HCT116 (cell line): ENCODE measurements around the gene ICAM1. TPM values are rescaled to one million over a fixed set of nuclear protein-coding genes. Genes with fewer than 3 reads are reported as not detected.

Source experiments
- ATAC-seq: fragments of 200-7000 bp; cut with Tn5 transposase; 2 replicates; pipeline ENCODE4 v1.9.1; 2020; ENCODE audit warnings: mild to moderate bottlenecking, moderate library complexity
- BruUV-seq: library from RNA; stranded (reverse); fragments of 400-500 nt; replicated peaks from 2 replicates; lab custom pipeline; 2021; lab: Mats Ljungman, UMichigan
- CTCF ChIA-PET: fragments of 300-600 bp; sonication (Branson Sonifier 250); formaldehyde crosslinking; loops from one replicate; lab custom pipeline; 2021; ENCODE audit warnings: antibody characterized with exemption; lab: Charles Lee
- POLR2A ChIA-PET: fragments of 300-600, 350-600 bp; sonication (Branson Sonifier 250); formaldehyde crosslinking; loops from one replicate; lab custom pipeline; 2021; ENCODE audit warnings: antibody characterized with exemption; lab: Charles Lee
- RAD21 ChIA-PET, 2 experiments: fragments of 300-600 bp; sonication (Branson Sonifier 250); formaldehyde crosslinking; loops; one replicate each; lab custom pipeline; 2023; ENCODE audit warnings: low total read pairs in 2 of 2; ENCODE audit not compliant: uncharacterized antibody in 2 of 2, unreplicated experiment in 2 of 2, low non-redundant PET in 1 of 2; lab: Charles Lee
- DNase-seq: peaks from one replicate; pipeline ENCODE4 v3.0.0-alpha.2; 2010; ENCODE audit warnings: low read depth, low spot score
- H2AFZ ChIP-seq: fragments of 200-600 bp; shearing (Covaris generic), sonication (generic); 2 replicates; pipeline ENCODE4 v1.6.1; 2017; ENCODE audit warnings: low read depth, mixed run types, mixed read lengths, antibody characterized with exemption, low read length; ENCODE audit not compliant: poor library complexity, severe bottlenecking
- H3K27ac ChIP-seq: 2 replicates; pipeline ENCODE4 v1.5.1; 2012; ENCODE audit warnings: low read depth, low read length
- H3K27me3 ChIP-seq: fragments of 200-600 bp; sonication (generic); 2 replicates; pipeline ENCODE4 v1.6.1; 2016; ENCODE audit warnings: mixed run types, low read length, mixed read lengths; ENCODE audit not compliant: insufficient read depth
- H3K36me3 ChIP-seq, 2 experiments: fragments of 200-500 bp in 1 of 2; fragments of 200-600 bp in 1 of 2; sonication (Bioruptor generic) in 1 of 2; sonication (generic) in 1 of 2; 2 replicates each; pipeline versions ENCODE4 v1.5.1 to v1.6.1; 2014 to 2016; ENCODE audit warnings: low read length in 2 of 2, inconsistent platforms in 1 of 2, mixed read lengths in 1 of 2, mixed run types in 1 of 2; ENCODE audit not compliant: insufficient read depth in 2 of 2, control insufficient read depth in 1 of 2
- H3K4me1 ChIP-seq, 2 experiments: fragments of 200-600 bp in 1 of 2; sonication (generic) in 1 of 2; 2 replicates each; pipeline versions ENCODE4 v1.5.1 to v1.6.1; 2012 to 2017; ENCODE audit warnings: low read length in 2 of 2, inconsistent platforms in 1 of 2, mild to moderate bottlenecking in 1 of 2, mixed read lengths in 1 of 2, mixed run types in 1 of 2, moderate library complexity in 1 of 2; ENCODE audit not compliant: insufficient read depth in 2 of 2, control insufficient read depth in 1 of 2
- H3K4me2 ChIP-seq: fragments of 200-600 bp; sonication (generic); 2 replicates; pipeline ENCODE4 v1.6.1; 2017; ENCODE audit warnings: mixed run types, low read length, mixed read lengths
- H3K4me3 ChIP-seq, 2 experiments: fragments of 200-600 bp in 1 of 2; sonication (generic) in 1 of 2; replicated peaks in 1 of 2; 2 replicates each; pipeline ENCODE4 v1.5.1; 2011 to 2016; ENCODE audit warnings: low read length in 2 of 2, control low read depth in 1 of 2, low read depth in 1 of 2, mild to moderate bottlenecking in 1 of 2, mixed read lengths in 1 of 2, mixed run types in 1 of 2
- H3K79me2 ChIP-seq: fragments of 200-600 bp; sonication (generic); 2 replicates; pipeline ENCODE4 v1.6.1; 2017; ENCODE audit warnings: mild to moderate bottlenecking, mixed run types, low read length, moderate library complexity, mixed read lengths; ENCODE audit not compliant: insufficient read depth
- H3K9ac ChIP-seq: fragments of 200-600 bp; sonication (generic); 2 replicates; pipeline ENCODE4 v1.6.1; 2016; ENCODE audit warnings: low read length, mixed read lengths
- H3K9me2 ChIP-seq: fragments of 200-600 bp; sonication (generic), shearing (Covaris generic); 2 replicates; pipeline ENCODE4 v1.6.1; 2017; ENCODE audit warnings: mixed run types, mild to moderate bottlenecking, moderate library complexity; ENCODE audit not compliant: insufficient read depth
- H3K9me3 ChIP-seq, 2 experiments: fragments of 200-500 bp in 1 of 2; fragments of 200-600 bp in 1 of 2; sonication (Bioruptor generic) in 1 of 2; sonication (generic) in 1 of 2; 2 replicates each; pipeline ENCODE4 v1.6.1; 2014 to 2017; ENCODE audit warnings: low read length in 2 of 2, mixed read lengths in 2 of 2, inconsistent platforms in 1 of 2, low read depth in 1 of 2, mild to moderate bottlenecking in 1 of 2, mixed run types in 1 of 2, moderate library complexity in 1 of 2; ENCODE audit not compliant: control insufficient read depth in 1 of 2, insufficient read depth in 1 of 2
- H4K20me1 ChIP-seq: fragments of 200-600 bp; sonication (generic), shearing (Covaris generic); 2 replicates; pipeline ENCODE4 v1.6.1; 2017; ENCODE audit warnings: mixed run types, mild to moderate bottlenecking, moderate library complexity; ENCODE audit not compliant: insufficient read depth
- CBX3 ChIP-seq: IDR thresholded peaks from 2 replicates; pipeline ENCODE4 v1.6.1; 2012; ENCODE audit warnings: low read depth
- ELF1 ChIP-seq: IDR thresholded peaks from 2 replicates; pipeline ENCODE4 v1.6.1; 2012; ENCODE audit warnings: low read depth, borderline replicate concordance
- EZH2 ChIP-seq: fragments of 200-600 bp; sonication (generic); IDR thresholded peaks from 2 replicates; pipeline ENCODE4 v1.6.1; 2017; ENCODE audit warnings: antibody characterized with exemption, mixed run types
- FOSL1 ChIP-seq: IDR thresholded peaks from 2 replicates; pipeline ENCODE4 v1.6.1; 2012; ENCODE audit warnings: low read depth
- JUND ChIP-seq: IDR thresholded peaks from 2 replicates; pipeline ENCODE4 v1.6.1; 2012
- POLR2A ChIP-seq: IDR thresholded peaks from 2 replicates; pipeline ENCODE4 v1.7.0; 2011; ENCODE audit warnings: borderline replicate concordance; ENCODE audit not compliant: insufficient read depth, insufficient read length; ENCODE audit errors: extremely low read depth
- POLR2AphosphoS5 ChIP-seq: IDR thresholded peaks from 2 replicates; pipeline ENCODE4 v1.6.1; 2011; ENCODE audit warnings: mild to moderate bottlenecking, low read depth, low read length, moderate library complexity
- SIN3A ChIP-seq: IDR thresholded peaks from 2 replicates; pipeline ENCODE4 v1.6.1; 2012; ENCODE audit warnings: low read depth
- TCF7L2 ChIP-seq: IDR thresholded peaks from 2 replicates; pipeline ENCODE4 v1.7.0; 2011; ENCODE audit warnings: borderline replicate concordance, inconsistent platforms; ENCODE audit not compliant: insufficient read depth, insufficient read length; ENCODE audit errors: extremely low read depth
- ZFX ChIP-seq: fragments of 450-650 bp; IDR thresholded peaks from 2 replicates; pipeline ENCODE4 v1.6.1; 2017
- ZNF274 ChIP-seq: fragments of 200-500 bp; sonication (Bioruptor generic); IDR thresholded peaks from 2 replicates; pipeline ENCODE4 v1.6.1; 2014; ENCODE audit warnings: mild to moderate bottlenecking, low read depth, low read length, inconsistent platforms
- intact Hi-C: fragments of 100-400 bp; cut with micrococcal nuclease; formaldehyde crosslinking; loops from 2 replicates; pipeline ENCODE4 v1.10.0; 2022
- total RNA-seq: library from RNA; stranded (reverse); gene quantifications from one replicate; pipeline ENCODE4 v1.2.1, GENCODE V29; 2021; ENCODE audit not compliant: unreplicated experiment
- TF ChIP-seq, protein P1 (sequence below): IDR thresholded peaks from 2 replicates; pipeline ENCODE4 v1.6.1; 2012; ENCODE audit warnings: low read depth
- TF ChIP-seq, protein P2 (sequence below): IDR thresholded peaks from 2 replicates; pipeline ENCODE4 v1.6.1; 2012

Gene ICAM1
- total RNA-seq, 1 experiment from 2014 or later, result 5.0 TPM

DNA sequence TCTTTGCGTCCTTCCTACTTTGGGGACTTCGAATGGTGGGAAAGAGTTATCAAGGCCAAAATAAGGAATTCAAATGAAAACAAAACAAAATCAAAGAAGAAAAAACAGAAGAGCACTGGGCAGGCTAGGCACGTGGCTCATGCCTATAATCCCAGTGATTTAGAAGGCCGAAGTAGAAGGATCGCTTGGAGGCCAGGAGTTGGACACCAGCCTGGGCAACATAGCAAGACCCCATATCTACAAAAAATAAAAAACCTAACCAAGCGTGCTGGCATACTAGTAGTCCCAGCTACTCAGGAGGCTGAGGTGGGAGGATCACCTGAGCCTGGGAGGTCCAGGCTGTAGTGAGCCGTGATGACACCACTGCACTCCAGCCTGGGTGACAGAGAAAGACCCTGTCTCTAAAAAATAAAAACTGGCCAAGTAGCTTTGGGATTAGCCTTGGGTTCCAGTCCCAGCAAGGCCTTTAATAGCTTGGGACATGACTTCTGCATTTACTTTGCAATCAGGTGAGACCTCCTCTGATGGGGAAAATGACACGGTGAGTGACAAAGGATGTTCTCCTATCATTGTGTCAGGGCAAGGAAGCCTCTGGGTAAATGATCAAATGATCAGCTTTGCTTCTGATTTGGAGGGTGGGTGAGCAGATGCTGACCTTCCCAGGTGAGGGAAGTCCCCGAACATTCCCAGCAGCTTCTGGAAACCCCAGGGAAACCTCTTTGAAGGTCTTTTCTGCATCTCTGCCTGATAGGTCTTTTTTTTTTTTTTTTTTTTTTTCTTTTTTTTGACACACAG is 7.1 kb downstream of the ICAM1 start (continued):
- TF ChIP-seq ZNF274 (no peak), POLR2AphosphoS5 (no peak), POLR2A (no peak), ELF1 (no peak), EZH2 (no peak), TCF7L2 (no peak), FOSL1 (no peak)

DNA sequence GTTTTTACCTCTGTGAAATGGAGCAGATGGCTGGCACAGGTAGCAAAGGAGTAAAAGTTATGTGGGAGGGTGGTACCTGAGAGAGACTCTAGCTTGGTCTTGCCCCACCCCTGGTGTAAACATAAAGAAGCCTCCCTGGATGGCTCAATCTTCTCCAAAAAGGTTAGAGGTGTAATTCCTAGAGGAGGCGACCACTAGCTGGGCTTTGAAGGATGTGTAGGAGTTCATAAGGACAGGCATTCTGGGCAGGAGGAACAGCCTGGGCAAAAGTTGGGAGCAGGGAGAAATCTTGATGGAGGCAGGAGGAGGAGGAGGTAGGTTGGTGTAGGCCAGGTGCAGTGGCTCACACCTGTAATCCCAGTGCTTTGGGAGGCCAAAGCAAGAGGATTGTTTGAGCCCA is 8.0 kb downstream of the ICAM1 start:
- RAD21 ChIA-PET, result no interaction called here
- POLR2A ChIA-PET, result no interaction called here
- no peaks in the 10 kb centered on the region for H4K20me1 ChIP-seq
- H3K9me2 ChIP-seq, result no peaks in the 10 kb centered on the region
- DNase-seq (no peak), ATAC-seq (no peak)
- BruUV-seq, result no TSS peak
- no peak overlapping the region for H3K4me2 ChIP-seq
- H3K27ac ChIP-seq, result no peak overlapping the region
- intact Hi-C loops, result no loop called here
- peaks cover 0 to 8% of the 10 kb centered on the region in 2 experiments; a peak in 2 of 4 replicates for H3K36me3 ChIP-seq
- no peak overlapping the region for H2AFZ ChIP-seq
- no peak overlapping the region for H3K4me3 ChIP-seq
- peaks cover 9 to 17% of the 10 kb centered on the region in 2 experiments for H3K4me1 ChIP-seq
- TF ChIP-seq JUND (no peak), SIN3A (no peak), CBX3 (no peak), ZFX (no peak), TCF7L2 (no peak), POLR2AphosphoS5 (no peak)
- TF ChIP-seq, protein P1, sequence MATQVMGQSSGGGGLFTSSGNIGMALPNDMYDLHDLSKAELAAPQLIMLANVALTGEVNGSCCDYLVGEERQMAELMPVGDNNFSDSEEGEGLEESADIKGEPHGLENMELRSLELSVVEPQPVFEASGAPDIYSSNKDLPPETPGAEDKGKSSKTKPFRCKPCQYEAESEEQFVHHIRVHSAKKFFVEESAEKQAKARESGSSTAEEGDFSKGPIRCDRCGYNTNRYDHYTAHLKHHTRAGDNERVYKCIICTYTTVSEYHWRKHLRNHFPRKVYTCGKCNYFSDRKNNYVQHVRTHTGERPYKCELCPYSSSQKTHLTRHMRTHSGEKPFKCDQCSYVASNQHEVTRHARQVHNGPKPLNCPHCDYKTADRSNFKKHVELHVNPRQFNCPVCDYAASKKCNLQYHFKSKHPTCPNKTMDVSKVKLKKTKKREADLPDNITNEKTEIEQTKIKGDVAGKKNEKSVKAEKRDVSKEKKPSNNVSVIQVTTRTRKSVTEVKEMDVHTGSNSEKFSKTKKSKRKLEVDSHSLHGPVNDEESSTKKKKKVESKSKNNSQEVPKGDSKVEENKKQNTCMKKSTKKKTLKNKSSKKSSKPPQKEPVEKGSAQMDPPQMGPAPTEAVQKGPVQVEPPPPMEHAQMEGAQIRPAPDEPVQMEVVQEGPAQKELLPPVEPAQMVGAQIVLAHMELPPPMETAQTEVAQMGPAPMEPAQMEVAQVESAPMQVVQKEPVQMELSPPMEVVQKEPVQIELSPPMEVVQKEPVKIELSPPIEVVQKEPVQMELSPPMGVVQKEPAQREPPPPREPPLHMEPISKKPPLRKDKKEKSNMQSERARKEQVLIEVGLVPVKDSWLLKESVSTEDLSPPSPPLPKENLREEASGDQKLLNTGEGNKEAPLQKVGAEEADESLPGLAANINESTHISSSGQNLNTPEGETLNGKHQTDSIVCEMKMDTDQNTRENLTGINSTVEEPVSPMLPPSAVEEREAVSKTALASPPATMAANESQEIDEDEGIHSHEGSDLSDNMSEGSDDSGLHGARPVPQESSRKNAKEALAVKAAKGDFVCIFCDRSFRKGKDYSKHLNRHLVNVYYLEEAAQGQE, result no peak
- TF ChIP-seq, protein P2, sequence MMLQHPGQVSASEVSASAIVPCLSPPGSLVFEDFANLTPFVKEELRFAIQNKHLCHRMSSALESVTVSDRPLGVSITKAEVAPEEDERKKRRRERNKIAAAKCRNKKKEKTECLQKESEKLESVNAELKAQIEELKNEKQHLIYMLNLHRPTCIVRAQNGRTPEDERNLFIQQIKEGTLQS, result no peak
- no peaks in the 10 kb centered on the region for H3K9me3 ChIP-seq
- H3K9ac ChIP-seq, result no peak overlapping the region
- CTCF ChIA-PET, result interaction anchor here (1.3 to 1.9 kb wide), 3 partner anchors 9 to 20 kb away, joined by 3 to 6 read pairs (median 3); partner anchors contain the start of gene ICAM5
- H3K27me3 ChIP-seq, result no peaks in the 10 kb centered on the region
- no peaks in the 10 kb centered on the region for H3K79me2 ChIP-seq
